GM18861 (cell line): ENCODE results near the gene PAFAH1B2.
"Not testable (repeated sequence)": the region's sequence is repeated elsewhere in the genome, so short reads cannot be mapped to it uniquely, and the experiment has no call there.

Experiments
- ATAC-seq: cut with Tn5 transposase; IDR thresholded peaks from one replicate; pipeline ENCODE4 v1.9.1; 2021; ENCODE audit not compliant: unreplicated experiment

The PAFAH1B2 gene

GRCh38 chr11:117201658-117202305, 57.7 kb downstream of the PAFAH1B2 start:
- no peak for ATAC-seq

GRCh38 chr11:117202386-117203068, 58.4 kb downstream of the PAFAH1B2 start:
- ATAC-seq: no peak

GRCh38 chr11:117203069-117203407, 59.0 kb downstream of the PAFAH1B2 start:
- ATAC-seq: no peak

GRCh38 chr11:117204283-117205080, 60.4 kb downstream of the PAFAH1B2 start:
- ATAC-seq: no peak

GRCh38 chr11:117205211-117205818, 61.2 kb downstream of the PAFAH1B2 start:
- ATAC-seq: no peak

- ATAC-seq: not testable (repeated sequence)
Measured at GRCh38 chr11:117206111-117206510, 62.0 kb downstream of the PAFAH1B2 start.

GRCh38 chr11:117206859-117207258, 62.8 kb downstream of the PAFAH1B2 start:
- ATAC-seq: not testable (repeated sequence)

- not testable (repeated sequence) for ATAC-seq
Measured at GRCh38 chr11:117207481-117207880, 63.4 kb downstream of the PAFAH1B2 start.

GRCh38 chr11:117208710-117209109, 64.6 kb downstream of the PAFAH1B2 start:
- ATAC-seq: not testable (repeated sequence)

- ATAC-seq: not testable (repeated sequence)
Measured at GRCh38 chr11:117209351-117210125, 65.5 kb downstream of the PAFAH1B2 start.

GRCh38 chr11:117210620-117211019, 66.5 kb downstream of the PAFAH1B2 start:
- no peak for ATAC-seq

GRCh38 chr11:117212697-117213355, 68.7 kb downstream of the PAFAH1B2 start:
- ATAC-seq: no peak

GRCh38 chr11:117214404-117215110, 70.5 kb downstream of the PAFAH1B2 start:
- ATAC-seq: no peak

GRCh38 chr11:117217141-117218084, 73.3 kb downstream of the PAFAH1B2 start:
- no peak for ATAC-seq

- no peak for ATAC-seq
Measured at GRCh38 chr11:117218133-117218915, 74.2 kb downstream of the PAFAH1B2 start.

- no peak for ATAC-seq
Measured at GRCh38 chr11:117219001-117219400, 74.9 kb downstream of the PAFAH1B2 start.

- no peak for ATAC-seq
Measured at GRCh38 chr11:117219455-117219854, 75.4 kb downstream of the PAFAH1B2 start.

- ATAC-seq: no peak
Measured at GRCh38 chr11:117219995-117220394, 75.9 kb downstream of the PAFAH1B2 start.
